HG02981 (cell line): ENCODE data around the gene AHNAK.

Experiments
- ATAC-seq: cut with Tn5 transposase; IDR thresholded peaks from one replicate; pipeline ENCODE4 v1.9.1; 2021; ENCODE audit warnings: mild to moderate bottlenecking, moderate library complexity; ENCODE audit not compliant: unreplicated experiment

Gene AHNAK

GRCh38 chr11:62413060-62413696 lies 133.4 kb downstream of the AHNAK start:
- no peak for ATAC-seq

DNA sequence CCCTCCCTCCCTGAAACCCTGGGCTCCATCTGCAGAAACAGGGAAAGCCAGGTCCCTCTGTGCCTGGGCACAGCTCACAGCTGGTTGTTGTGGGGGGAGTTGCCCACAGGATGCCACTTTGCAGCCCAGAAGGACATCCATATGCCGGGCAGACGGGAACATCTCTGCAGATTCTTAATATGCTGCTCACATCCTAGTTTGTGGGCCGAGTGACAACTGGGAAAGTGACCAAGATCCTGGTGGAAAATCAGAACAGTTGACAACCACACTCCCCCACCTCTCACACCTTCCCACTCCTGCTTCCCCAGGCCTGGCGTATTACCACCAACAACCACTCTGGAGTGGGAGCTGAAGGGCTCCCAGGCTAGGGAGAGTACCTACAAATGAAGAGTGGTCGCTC lies 135.1 kb downstream of the AHNAK start:
- no peak for ATAC-seq

GRCh38 chr11:62410972-62411371 lies 135.6 kb downstream of the AHNAK start:
- no peak for ATAC-seq

- no peak for ATAC-seq
Measured at GRCh38 chr11:62409831-62410230, 136.8 kb downstream of the AHNAK start.

DNA sequence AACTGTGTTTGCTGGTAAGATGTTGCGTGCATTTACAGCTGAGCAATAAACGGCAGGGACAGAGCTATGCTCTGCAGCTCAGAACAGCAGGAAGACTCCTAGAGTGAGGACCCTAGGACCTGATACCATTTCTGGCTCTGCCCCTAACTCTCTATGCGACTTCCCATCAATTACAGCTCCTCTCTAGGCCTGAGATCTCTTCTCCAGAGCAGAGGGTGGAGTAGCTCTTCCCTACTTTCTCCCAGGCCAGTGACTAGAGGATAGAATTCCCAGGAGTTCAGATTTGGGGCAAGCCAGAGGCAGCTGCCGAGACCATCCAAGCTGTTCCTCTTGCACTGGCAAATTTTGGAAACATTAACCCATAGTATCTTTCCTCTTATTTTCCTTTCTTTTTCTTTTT lies 140.6 kb downstream of the AHNAK start:
- no peak for ATAC-seq

DNA sequence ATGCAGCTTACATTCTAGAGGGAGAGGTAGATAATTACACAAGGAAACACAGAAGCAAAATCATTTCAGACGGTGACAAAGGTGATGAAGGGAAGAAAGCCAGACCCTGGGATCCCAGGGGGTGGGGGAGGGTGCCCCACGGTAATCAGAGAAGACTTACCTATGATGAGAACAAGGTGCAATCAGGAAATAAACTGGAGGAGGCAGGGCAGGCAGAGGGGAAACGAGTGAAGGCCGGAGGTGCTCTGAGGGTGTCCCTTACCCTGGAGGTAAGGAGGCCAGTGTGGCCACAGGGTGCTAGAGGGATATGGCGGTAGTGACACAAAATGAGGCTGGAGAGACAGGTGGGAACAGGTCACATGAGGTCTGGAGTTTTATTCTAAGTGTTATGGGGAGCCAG lies 141.7 kb downstream of the AHNAK start:
- ATAC-seq: no peak

- no peak for ATAC-seq
Measured at GRCh38 chr11:62404435-62404834, 142.2 kb downstream of the AHNAK start.

GRCh38 chr11:62402960-62403730 lies 143.5 kb downstream of the AHNAK start:
- ATAC-seq: no peak

GRCh38 chr11:62402226-62402959 lies 144.2 kb downstream of the AHNAK start:
- no peak for ATAC-seq

DNA sequence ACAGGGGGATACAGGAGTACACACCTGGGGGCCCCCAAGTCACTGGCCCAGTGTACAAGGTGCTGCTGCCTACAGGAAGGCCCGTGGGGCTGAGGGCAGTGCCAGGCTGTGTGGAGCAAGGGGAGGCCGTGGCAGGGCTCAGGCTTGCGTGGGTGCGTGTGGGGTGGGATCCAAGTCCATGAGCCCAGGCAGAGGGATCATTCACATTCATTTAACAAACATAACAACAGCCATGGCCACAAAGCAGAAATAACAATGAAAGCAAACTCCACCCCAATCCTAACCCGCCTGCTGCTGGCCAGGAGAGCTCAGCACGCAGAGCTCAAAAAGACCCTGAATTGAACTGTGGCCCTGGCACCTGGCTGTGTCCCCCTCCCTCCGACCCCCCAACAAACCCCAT lies 144.8 kb downstream of the AHNAK start:
- ATAC-seq: no peak

DNA sequence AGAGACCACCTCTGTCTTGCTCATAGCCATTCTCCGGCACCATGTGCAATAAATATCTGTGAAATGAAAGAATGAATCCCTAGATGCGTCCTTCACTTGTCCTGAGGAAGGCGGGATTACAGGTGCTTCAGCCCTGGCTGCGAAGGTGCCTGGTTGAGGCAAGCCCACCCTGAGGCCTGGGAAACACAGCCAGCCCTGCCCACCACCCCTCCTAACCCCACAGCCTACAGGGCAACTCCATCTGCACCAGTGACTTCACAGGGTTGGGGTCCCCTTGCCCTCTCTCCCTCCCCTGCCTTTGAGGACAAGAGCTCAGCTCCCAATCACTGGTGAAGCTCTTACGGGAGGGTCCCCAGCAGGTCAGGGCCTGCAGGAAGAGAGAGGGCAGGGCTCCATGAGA lies 145.2 kb downstream of the AHNAK start:
- ATAC-seq: no peak

- ATAC-seq: no peak
Measured at GRCh38 chr11:62400760-62401159, 145.8 kb downstream of the AHNAK start.

- no peak for ATAC-seq
Measured at GRCh38 chr11:62400281-62400680, 146.3 kb downstream of the AHNAK start.

- ATAC-seq: no peak
Measured at GRCh38 chr11:62399878-62400266, 146.7 kb downstream of the AHNAK start.

DNA sequence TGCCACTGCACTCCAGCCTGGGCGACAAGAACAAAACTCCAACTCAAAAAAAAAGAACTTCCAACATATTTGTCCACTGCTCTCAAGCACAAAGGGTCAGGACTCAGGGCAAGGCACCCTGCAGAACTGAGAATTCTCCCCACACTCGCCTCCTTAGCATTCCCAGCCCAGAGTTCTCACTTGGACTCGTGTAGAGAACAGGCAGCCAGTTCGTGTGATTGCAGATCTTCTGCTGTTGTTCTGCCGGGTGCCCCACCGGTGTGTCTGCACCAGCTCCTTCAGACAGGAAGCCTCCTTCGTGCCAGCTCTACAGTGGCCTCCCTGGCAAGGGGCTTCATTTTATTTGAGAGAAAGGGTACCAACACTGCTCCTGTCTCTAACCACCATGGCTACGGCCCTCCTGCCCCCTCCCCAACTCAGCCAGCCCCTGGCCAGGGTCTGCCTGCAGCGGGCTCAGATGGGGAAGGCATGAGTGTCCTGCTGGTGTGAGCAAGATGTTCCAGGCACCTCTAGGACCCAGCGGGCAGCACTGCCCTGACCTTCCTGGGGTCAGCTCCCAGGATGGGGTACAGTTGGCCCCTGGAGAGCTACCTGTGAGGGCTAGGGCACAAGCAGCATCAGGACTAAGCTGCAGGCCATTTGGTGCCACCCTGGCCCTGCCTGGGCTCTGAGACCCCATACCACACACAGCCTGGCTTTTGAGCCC lies 147.3 kb downstream of the AHNAK start:
- no peak for ATAC-seq

- no peak for ATAC-seq
Measured at GRCh38 chr11:62398011-62398994, 148.3 kb downstream of the AHNAK start.

DNA sequence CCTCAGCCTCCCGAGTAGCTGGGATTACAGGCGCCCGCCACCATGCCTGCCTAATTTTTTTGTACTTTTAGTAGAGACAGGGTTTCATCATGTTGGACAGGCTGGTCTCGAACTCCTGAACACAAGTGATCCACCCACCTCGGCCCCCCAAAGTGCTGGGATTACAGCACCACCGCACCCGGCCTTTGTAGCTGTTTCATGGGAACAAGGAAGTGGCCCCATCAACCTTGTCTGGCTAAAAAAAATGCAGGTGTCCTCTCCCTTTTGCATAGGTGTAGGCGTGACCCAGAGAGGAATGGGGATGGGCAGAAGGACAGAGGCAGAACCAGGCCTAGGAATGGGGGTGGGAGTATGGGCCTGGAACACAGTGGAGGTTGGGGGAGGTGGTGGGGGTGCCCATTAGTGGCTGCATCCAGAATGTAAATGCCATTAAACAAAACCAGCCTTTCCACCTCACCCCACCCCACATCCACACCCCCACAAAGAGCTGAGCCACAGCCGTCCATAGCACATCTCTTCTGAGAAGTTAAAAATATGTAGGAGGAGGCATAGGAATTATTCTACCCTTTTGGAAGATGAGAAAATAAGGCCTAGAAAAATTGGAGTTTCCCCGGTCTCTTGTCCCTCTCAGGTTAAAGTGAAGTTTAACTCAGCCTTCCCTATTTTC lies 150.6 kb downstream of the AHNAK start:
- ATAC-seq: no peak

- no peak for ATAC-seq
Measured at GRCh38 chr11:62394825-62395538, 151.6 kb downstream of the AHNAK start.

- ATAC-seq: no peak
Measured at GRCh38 chr11:62393735-62394134, 152.9 kb downstream of the AHNAK start.
